ENCODE data around the gene MYH14. TPM values are rescaled to one million over a fixed set of nuclear protein-coding genes. Genes with fewer than 3 reads are reported as not detected.

Gene MYH14
- total and polyA plus RNA-seq, 10 of the 15 experiments (the other 5 are each of a cell fraction or from before 2014, with no cell fraction given) = 0.06 to 0.69 (median 0.15) TPM; not detected in 4

- 38% methylated on average over 23 of the region's 23 CpGs for WGBS (ENCODE audit: insufficient coverage, insufficient replicate concordance, low lambda C conversion rate, missing lambda C conversion rate)
Observed at GRCh38 chr19:50252111-50252886, 48.9 kb downstream of the MYH14 start.

More at GRCh38 chr19:50252111-50252886, 48.9 kb downstream of the MYH14 start:
- ChIA-PET SMC1A (ENCODE audit: uncharacterized antibody, unreplicated experiment) (no interaction called here), RAD21 (ENCODE audit: unreplicated experiment) (no interaction called here), CTCF (interaction anchor here (0.6 to 0.7 kb wide), 4 partner anchors 16 to 163 kb away, joined by 3 read pairs; no protein-coding TSS in a partner anchor), POLR2A (interaction anchor here (0.7 kb wide), 1 partner anchor 205 kb away, joined by 4 read pairs; no protein-coding TSS in a partner anchor)
- in situ Hi-C loops (cut with MboI) = no loop called here
- no TSS peak for BruUV-seq (replicated peaks)
- Histone ChIP-seq H3K27ac (ENCODE audit: control insufficient read depth, insufficient read depth) (no peak overlapping the region), H3K4me3 (no peak overlapping the region), H3K4me1 (ENCODE audit: control insufficient read depth, insufficient read depth, low read length) (no peaks in the 10 kb centered on the region), H4K20me1 (ENCODE audit: control insufficient read depth, insufficient read depth) (no peaks in the 10 kb centered on the region), H3K36me3 (ENCODE audit: control insufficient read depth in 2 of 2, insufficient read depth in 2 of 2, low read length in 1 of 2) (no peaks in the 10 kb centered on the region), H3K27me3 (replicated peaks in 1 of 2; ENCODE audit: control insufficient read depth in 2 of 2, insufficient read depth in 2 of 2, low read length in 1 of 2) (no peaks in the 10 kb centered on the region; a peak in 2 of 4 replicates), H3K4me2 (ENCODE audit: control insufficient read depth, insufficient read depth) (no peak overlapping the region), H2AFZ (ENCODE audit: control insufficient read depth, low read depth, low read length) (no peak overlapping the region), H3K9ac (ENCODE audit: control insufficient read depth, insufficient read depth, low read length) (no peak overlapping the region), H3K79me2 (ENCODE audit: control insufficient read depth, insufficient read depth, low read length) (no peaks in the 10 kb centered on the region), H3K9me3 (replicated peaks; ENCODE audit: control insufficient read depth, insufficient read depth, low read length) (peaks cover 5% of the 10 kb centered on the region)
- no peak for TF ChIP-seq CBFB (IDR thresholded peaks at IDR 0.05; ENCODE audit: low read depth)
- TF ChIP-seq RAD21 (IDR thresholded peaks at IDR 0.05; ENCODE audit: insufficient read depth, low read depth, low read length) = peak; percentile 35; the same call in 1 of the 2 replicates
- TF ChIP-seq EGR1 (IDR thresholded peaks at IDR 0.05; ENCODE audit: borderline replicate concordance in 1 of 2, low read depth in 2 of 2, low read length in 2 of 2) = no peak
- TF ChIP-seq TCF12 (IDR thresholded peaks at IDR 0.05; ENCODE audit: low read depth, low read length) = peak; percentile 74
- no peak for TF ChIP-seq RFX5 (IDR thresholded peaks at IDR 0.05; ENCODE audit: low read depth, low read length)
- 0 out of 2 replicates have a peak, but pooled peaks have one; percentile 59 for TF ChIP-seq TCF3 (IDR thresholded peaks at IDR 0.05; ENCODE audit: borderline replicate concordance, insufficient read depth, low read depth, low read length)
- peak; percentile 38 to 57 (median 43); a peak in 5 of 6 replicates for TF ChIP-seq CTCF (IDR thresholded peaks at IDR 0.05 in 2 of 3, conservative IDR thresholded peaks at IDR 0.05 in 1 of 3; ENCODE audit: control insufficient read depth in 2 of 3, extremely low read depth in 1 of 3, insufficient read depth in 1 of 3, low read depth in 3 of 3, low read length in 3 of 3)
- TF ChIP-seq RELA (IDR thresholded peaks at IDR 0.05; ENCODE audit: borderline replicate concordance, partially characterized antibody) = no peak
- 0 out of 2 replicates have a peak, but pooled peaks have one; percentile 12 for TF ChIP-seq SMC3 (IDR thresholded peaks at IDR 0.05; ENCODE audit: borderline replicate concordance, low read length)
- TF ChIP-seq RUNX3 (IDR thresholded peaks at IDR 0.05; ENCODE audit: low read length) = peak; percentile 62
- peak; percentile 28; the same call in 2 of the 3 replicates for ATAC-seq
- no peak for DNase-seq (ENCODE audit: low read depth, low spot score)
- no peak for FAIRE-seq
- intact Hi-C loops (cut with micrococcal nuclease; ENCODE audit: unreplicated experiment) = no loop called here

Measured in GM12878 (cell line).